ENCODE results near the gene MMS19. TPM values are rescaled to one million over a fixed set of nuclear protein-coding genes. Genes with fewer than 3 reads are reported as not detected.

The MMS19 gene
- total RNA-seq, 1 donor from 2014 or later: 88.1 TPM

GRCh38 chr10:97510686-97511085 lies 12.5 kb upstream of the MMS19 start:
- Mint-ChIP-seq H3K4me1 (no peaks in the 10 kb centered on the region), H3K36me3 (no peaks in the 10 kb centered on the region), H3K27me3 (ENCODE audit: low read depth) (no peaks in the 10 kb centered on the region), H3K9me3 (no peaks in the 10 kb centered on the region), H3K27ac (no peak overlapping the region), H3K4me3 (no peak overlapping the region)
- no peak for DNase-seq (ENCODE audit: low spot score in 2 of 2, unreplicated experiment in 2 of 2)
- TF ChIP-seq, protein P1, sequence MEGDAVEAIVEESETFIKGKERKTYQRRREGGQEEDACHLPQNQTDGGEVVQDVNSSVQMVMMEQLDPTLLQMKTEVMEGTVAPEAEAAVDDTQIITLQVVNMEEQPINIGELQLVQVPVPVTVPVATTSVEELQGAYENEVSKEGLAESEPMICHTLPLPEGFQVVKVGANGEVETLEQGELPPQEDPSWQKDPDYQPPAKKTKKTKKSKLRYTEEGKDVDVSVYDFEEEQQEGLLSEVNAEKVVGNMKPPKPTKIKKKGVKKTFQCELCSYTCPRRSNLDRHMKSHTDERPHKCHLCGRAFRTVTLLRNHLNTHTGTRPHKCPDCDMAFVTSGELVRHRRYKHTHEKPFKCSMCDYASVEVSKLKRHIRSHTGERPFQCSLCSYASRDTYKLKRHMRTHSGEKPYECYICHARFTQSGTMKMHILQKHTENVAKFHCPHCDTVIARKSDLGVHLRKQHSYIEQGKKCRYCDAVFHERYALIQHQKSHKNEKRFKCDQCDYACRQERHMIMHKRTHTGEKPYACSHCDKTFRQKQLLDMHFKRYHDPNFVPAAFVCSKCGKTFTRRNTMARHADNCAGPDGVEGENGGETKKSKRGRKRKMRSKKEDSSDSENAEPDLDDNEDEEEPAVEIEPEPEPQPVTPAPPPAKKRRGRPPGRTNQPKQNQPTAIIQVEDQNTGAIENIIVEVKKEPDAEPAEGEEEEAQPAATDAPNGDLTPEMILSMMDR (IDR thresholded peaks at IDR 0.05; ENCODE audit: unreplicated experiment): no peak

DNA sequence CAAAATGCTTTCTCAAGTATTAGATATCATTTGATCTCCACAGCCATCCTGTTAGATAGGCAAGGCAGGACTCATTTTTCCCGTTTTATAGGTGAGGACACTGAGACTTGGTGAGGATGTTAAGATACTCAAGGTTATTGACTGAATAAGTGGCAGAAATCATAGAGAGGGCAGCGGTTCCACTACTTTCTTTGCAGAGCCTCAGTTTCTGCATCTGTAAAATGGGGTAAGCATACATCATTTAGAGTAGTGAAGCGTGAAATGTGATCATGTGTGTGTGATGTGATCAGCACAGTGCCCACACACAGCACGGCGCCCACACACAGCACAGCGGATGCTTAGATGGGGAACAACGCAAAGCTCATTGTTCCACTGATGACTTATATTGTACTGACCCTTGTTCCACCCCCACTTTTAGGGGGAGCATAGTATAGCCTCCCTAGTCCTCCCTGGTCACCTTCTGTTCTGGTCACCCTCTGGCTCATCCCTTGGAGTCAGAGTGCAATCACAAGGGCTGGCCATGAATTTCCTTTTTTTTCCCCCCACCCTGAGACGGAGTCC lies 11.0 kb upstream of the MMS19 start:
- no peak overlapping the region for H3K27ac Mint-ChIP-seq
- H3K9me3 Mint-ChIP-seq: no peaks in the 10 kb centered on the region
- H3K4me1 Mint-ChIP-seq: no peaks in the 10 kb centered on the region
- no peaks in the 10 kb centered on the region for H3K36me3 Mint-ChIP-seq
- DNase-seq (ENCODE audit: low spot score in 2 of 2, unreplicated experiment in 2 of 2): no peak
- H3K27me3 Mint-ChIP-seq (ENCODE audit: low read depth): no peaks in the 10 kb centered on the region
- TF ChIP-seq, protein P1 (IDR thresholded peaks at IDR 0.05; ENCODE audit: unreplicated experiment): no peak
- H3K4me3 Mint-ChIP-seq: no peak overlapping the region

GRCh38 chr10:97508342-97508741 lies 10.1 kb upstream of the MMS19 start:
- TF ChIP-seq, protein P1 (IDR thresholded peaks at IDR 0.05; ENCODE audit: unreplicated experiment): no peak
- H3K27ac Mint-ChIP-seq: no peak overlapping the region
- H3K27me3 Mint-ChIP-seq (ENCODE audit: low read depth): no peaks in the 10 kb centered on the region
- H3K36me3 Mint-ChIP-seq: no peaks in the 10 kb centered on the region
- DNase-seq (ENCODE audit: low spot score in 2 of 2, unreplicated experiment in 2 of 2): no peak
- H3K4me1 Mint-ChIP-seq: no peaks in the 10 kb centered on the region
- no peak overlapping the region for H3K4me3 Mint-ChIP-seq
- H3K9me3 Mint-ChIP-seq: no peaks in the 10 kb centered on the region

DNA sequence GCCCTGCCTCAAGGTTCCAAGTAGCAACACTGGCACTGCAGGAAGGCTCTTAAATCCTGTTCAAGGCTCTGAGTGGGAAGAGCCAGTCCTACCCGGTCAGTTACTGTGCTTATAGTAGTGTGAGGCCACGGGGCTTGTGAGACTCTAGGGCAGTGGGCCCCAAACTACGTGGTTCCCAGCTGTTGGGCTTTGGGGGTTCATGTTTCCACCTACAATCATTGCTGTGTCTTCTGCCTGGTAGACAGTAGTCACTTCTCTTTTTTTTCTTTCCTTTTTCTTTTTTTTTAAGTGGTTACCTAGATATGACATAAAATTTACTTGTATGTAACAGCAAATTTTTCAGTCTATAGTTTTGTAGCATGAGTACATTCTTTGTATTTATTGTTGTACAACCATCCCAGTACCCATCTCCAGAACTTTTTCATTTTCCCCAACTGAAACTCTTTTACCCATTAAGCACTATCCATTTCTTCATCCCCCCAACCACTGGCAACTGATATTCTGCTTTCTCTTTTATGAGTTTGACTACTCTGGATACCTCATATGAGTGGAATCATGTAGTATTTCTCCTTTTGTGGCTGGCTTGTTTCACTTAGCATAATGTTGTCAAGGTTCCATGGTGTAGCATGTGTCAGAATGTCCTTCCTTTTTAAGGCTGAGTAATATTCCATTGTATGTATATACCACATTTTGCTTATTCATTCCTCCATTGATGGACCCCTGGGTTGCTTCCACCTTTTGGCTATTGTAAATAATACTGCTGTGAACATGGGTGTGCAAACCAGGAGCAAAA lies 8.2 kb upstream of the MMS19 start:
- Mint-ChIP-seq H3K36me3 (no peaks in the 10 kb centered on the region), H3K4me1 (peaks cover 11% of the 10 kb centered on the region), H3K27me3 (ENCODE audit: low read depth) (peaks cover 7% of the 10 kb centered on the region), H3K9me3 (no peaks in the 10 kb centered on the region), H3K27ac (no peak overlapping the region), H3K4me3 (no peak overlapping the region)
- DNase-seq (ENCODE audit: low spot score in 2 of 2, unreplicated experiment in 2 of 2): no peak
- TF ChIP-seq, protein P1 (IDR thresholded peaks at IDR 0.05; ENCODE audit: unreplicated experiment): no peak

- TF ChIP-seq, protein P1 (IDR thresholded peaks at IDR 0.05; ENCODE audit: unreplicated experiment): no peak
- peaks cover 21% of the 10 kb centered on the region for H3K4me1 Mint-ChIP-seq
These were observed 6.9 kb upstream of the MMS19 start for GRCh38 chr10:97505152-97505551.

More at GRCh38 chr10:97505152-97505551, 6.9 kb upstream of the MMS19 start:
- Mint-ChIP-seq H3K27me3 (ENCODE audit: low read depth) (peaks cover 18% of the 10 kb centered on the region), H3K36me3 (no peaks in the 10 kb centered on the region), H3K27ac (no peak overlapping the region), H3K9me3 (no peaks in the 10 kb centered on the region), H3K4me3 (no peak overlapping the region)
- no peak for DNase-seq (ENCODE audit: low spot score in 2 of 2, unreplicated experiment in 2 of 2)

Data from mesothelial cell of epicardium (in vitro differentiated cells).